Kidney epithelial cell (primary cell): ENCODE data around the gene CD1D. TPM values are rescaled to one million over a fixed set of nuclear protein-coding genes. Genes with fewer than 3 reads are reported as not detected.

Experiments used
- total RNA-seq: library from RNA; depleted of rRNA; stranded (reverse); fragments of >200 nt; gene quantifications from 2 replicates; pipeline ENCODE4 v1.2.3, GENCODE V29; 2015

The CD1D gene
- total RNA-seq, 1 donor from 2014 or later = 0.67 TPM

Other genes with a start within 250 kb of the CD1D start
- gene KIRREL1, start 187.2 kb upstream of the CD1D start, total RNA-seq = 119 and 126 TPM in 2 replicates
- not detected in 2 replicates for gene CD1A, start 73.5 kb downstream of the CD1D start, total RNA-seq
- gene CD1C, start 109.0 kb downstream of the CD1D start, total RNA-seq = not detected in 2 replicates
- gene CD1B, start 150.6 kb downstream of the CD1D start, total RNA-seq = not detected in 2 replicates
- not detected in 2 replicates for gene CD1E, start 173.0 kb downstream of the CD1D start, total RNA-seq
- not detected in 2 replicates for gene OR10T2, start 218.6 kb downstream of the CD1D start, total RNA-seq
- not detected in 2 replicates for gene OR10K2, start 245.3 kb downstream of the CD1D start, total RNA-seq